Testis (tissue), 2 donors: ENCODE results near the gene PDCD1.

Source experiments
- CTCF ChIP-seq, 3 experiments: fragments of 450-650 bp in 2 of 3; fragments of 200-600 bp in 1 of 3; sonication (generic) in 1 of 3; IDR thresholded peaks; one replicate each; pipeline ENCODE4 v1.5.1; 2016 to 2019; ENCODE audit warnings: antibody characterized with exemption in 3 of 3, mild to moderate bottlenecking in 2 of 3, moderate library complexity in 1 of 3
- POLR2A ChIP-seq: fragments of 450-650 bp; IDR thresholded peaks from one replicate; pipeline ENCODE4 v1.6.1; 2017; ENCODE audit warnings: antibody characterized with exemption, mild to moderate bottlenecking, moderate library complexity

DNA sequence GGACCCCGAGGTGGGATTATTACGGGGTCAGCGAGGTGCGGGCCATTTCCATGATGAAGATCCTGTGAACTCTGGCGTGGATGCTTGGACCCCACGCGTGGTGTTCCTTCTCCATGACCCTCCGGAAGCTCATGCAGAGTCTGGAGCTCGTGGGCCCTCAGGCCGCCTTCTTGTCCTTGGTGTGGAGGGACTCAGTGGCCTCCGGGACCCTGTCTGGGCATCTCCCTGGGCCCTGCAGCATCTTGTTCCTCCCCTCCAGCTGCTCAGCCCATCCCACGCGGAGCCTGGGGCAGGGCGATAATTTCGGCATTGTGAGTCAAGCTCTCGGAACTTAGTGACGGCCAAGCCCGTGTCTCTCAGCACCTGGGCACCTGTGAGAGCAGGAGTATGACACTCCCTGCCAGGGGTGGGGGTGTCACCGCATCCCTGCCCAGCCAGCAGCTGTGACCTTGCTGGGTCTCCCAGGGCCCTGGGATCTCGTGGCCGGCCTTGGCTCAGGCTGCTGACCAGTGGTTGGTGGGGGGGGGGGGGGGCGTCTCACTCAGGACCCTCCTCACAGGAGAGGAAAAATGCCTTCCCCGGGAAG, 35.5 kb upstream of the PDCD1 start:
- TF ChIP-seq CTCF (IDR thresholded peaks at IDR 0.05) = no peak
- TF ChIP-seq POLR2A = no peak
